ENCODE measurements around the gene EYS. TPM values are rescaled to one million over a fixed set of nuclear protein-coding genes. Genes with fewer than 3 reads are reported as not detected.

EYS gene
- total and polyA plus RNA-seq, 2 experiments from 2014 or later, result under 0.01 to 0.15 TPM

DNA sequence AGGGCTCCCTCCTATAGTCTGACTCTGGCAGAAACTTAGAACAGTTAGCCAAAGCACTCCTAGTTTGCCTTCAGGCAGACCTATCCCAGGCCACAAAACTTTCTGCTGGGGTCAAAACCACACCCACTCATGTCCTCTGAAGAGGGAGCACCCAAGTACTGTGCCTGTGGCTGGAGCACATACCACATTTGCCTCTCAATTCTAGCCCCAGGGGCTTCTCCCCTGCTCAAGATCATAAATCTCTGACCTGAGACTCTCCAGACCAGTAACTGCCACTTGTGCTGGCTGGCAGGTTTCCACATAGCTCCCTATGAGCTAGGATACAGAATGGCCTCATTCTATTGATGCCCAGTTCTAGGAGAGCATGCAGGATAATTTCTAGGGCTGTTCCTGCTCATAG is 781.0 kb downstream of the EYS start:
- no peak for DNase-seq (ENCODE audit: low read depth in 1 of 2, low spot score in 1 of 2)
- H3K4me3 ChIP-seq, result no peak overlapping the region
- H3K9me3 ChIP-seq (ENCODE audit: low read depth), result no peaks in the 10 kb centered on the region
- H3K27me3 ChIP-seq, result no peaks in the 10 kb centered on the region
- no peak overlapping the region for H3K27ac ChIP-seq
- TF ChIP-seq, protein P1, sequence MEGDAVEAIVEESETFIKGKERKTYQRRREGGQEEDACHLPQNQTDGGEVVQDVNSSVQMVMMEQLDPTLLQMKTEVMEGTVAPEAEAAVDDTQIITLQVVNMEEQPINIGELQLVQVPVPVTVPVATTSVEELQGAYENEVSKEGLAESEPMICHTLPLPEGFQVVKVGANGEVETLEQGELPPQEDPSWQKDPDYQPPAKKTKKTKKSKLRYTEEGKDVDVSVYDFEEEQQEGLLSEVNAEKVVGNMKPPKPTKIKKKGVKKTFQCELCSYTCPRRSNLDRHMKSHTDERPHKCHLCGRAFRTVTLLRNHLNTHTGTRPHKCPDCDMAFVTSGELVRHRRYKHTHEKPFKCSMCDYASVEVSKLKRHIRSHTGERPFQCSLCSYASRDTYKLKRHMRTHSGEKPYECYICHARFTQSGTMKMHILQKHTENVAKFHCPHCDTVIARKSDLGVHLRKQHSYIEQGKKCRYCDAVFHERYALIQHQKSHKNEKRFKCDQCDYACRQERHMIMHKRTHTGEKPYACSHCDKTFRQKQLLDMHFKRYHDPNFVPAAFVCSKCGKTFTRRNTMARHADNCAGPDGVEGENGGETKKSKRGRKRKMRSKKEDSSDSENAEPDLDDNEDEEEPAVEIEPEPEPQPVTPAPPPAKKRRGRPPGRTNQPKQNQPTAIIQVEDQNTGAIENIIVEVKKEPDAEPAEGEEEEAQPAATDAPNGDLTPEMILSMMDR (IDR thresholded peaks at IDR 0.05; ENCODE audit: low read depth, low read length), result no peak
- no peaks in the 10 kb centered on the region for H3K36me3 ChIP-seq
- no peaks in the 10 kb centered on the region for H3K4me1 ChIP-seq (ENCODE audit: low read depth)

DNA sequence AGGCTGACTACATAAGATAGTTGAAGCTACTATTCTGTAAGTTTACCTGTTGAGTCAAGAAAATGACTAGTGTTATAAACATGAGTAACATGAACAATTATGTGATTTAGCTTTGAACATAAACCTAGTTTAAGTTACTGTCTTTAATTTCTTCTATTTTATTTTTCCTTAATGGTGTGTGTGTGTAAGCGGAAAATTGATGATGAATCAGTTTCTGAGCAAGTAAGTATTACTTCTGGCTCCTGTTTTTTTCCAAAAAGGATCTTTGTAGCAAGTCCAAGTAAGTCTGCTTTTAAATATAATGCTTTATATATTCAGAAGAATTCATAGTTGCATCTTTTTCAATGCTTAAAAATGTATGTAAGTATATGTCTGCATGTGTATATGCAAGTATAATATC is 786.8 kb downstream of the EYS start:
- no peaks in the 10 kb centered on the region for H3K27me3 ChIP-seq
- no peak for DNase-seq (ENCODE audit: low read depth in 1 of 2, low spot score in 1 of 2)
- no peak overlapping the region for H3K4me3 ChIP-seq
- TF ChIP-seq, protein P1 (IDR thresholded peaks at IDR 0.05; ENCODE audit: low read depth, low read length), result no peak
- no peaks in the 10 kb centered on the region for H3K9me3 ChIP-seq (ENCODE audit: low read depth)
- H3K27ac ChIP-seq, result no peak overlapping the region
- no peaks in the 10 kb centered on the region for H3K36me3 ChIP-seq
- no peaks in the 10 kb centered on the region for H3K4me1 ChIP-seq (ENCODE audit: low read depth)

DNA sequence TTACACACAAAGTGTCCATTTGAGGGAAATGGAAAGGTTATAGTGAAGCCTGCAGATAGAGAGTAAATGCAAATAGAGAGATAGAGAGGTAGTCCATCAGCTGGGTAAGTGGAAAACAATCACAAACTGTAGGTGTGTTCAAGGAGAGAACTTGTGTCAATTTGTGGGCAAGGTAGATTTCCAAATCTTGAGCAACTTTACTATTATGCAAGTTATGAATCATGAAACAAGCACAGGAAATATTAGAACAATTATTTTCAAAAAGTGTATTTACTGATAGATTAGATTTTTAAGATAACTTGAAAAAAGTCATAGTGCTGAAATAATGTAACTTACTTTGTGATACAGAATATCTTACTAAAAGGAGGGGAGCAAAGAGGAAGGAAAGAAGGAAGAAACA is 792.9 kb downstream of the EYS start:
- no peaks in the 10 kb centered on the region for H3K9me3 ChIP-seq (ENCODE audit: low read depth)
- no peaks in the 10 kb centered on the region for H3K4me1 ChIP-seq (ENCODE audit: low read depth)
- TF ChIP-seq, protein P1 (IDR thresholded peaks at IDR 0.05; ENCODE audit: low read depth, low read length), result no peak
- no peak overlapping the region for H3K4me3 ChIP-seq
- no peak overlapping the region for H3K27ac ChIP-seq
- no peaks in the 10 kb centered on the region for H3K27me3 ChIP-seq
- no peaks in the 10 kb centered on the region for H3K36me3 ChIP-seq
- no peak for DNase-seq (ENCODE audit: low read depth in 1 of 2, low spot score in 1 of 2)

DNA sequence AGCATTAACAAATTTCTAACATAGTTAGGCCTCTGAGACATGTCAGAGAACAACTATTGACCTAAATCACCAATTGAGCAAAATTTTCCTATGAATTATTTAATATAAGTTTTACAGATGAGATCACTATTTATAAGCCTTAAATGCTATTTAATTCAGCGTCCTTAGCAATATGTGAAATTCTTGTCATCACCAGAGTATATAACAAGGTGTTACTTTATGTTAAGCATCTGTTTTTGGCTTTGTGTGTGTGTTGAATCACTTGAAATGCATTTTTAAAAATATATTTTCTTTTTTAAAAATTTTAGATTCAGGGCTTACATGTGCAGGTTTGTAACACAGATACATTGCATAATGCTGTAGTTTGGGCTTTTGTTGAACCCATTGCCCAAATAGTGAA is 794.1 kb downstream of the EYS start:
- TF ChIP-seq, protein P1 (IDR thresholded peaks at IDR 0.05; ENCODE audit: low read depth, low read length), result no peak
- H3K4me1 ChIP-seq (ENCODE audit: low read depth), result no peaks in the 10 kb centered on the region
- H3K9me3 ChIP-seq (ENCODE audit: low read depth), result no peaks in the 10 kb centered on the region
- H3K27ac ChIP-seq, result no peak overlapping the region
- no peak overlapping the region for H3K4me3 ChIP-seq
- H3K36me3 ChIP-seq, result no peaks in the 10 kb centered on the region
- no peaks in the 10 kb centered on the region for H3K27me3 ChIP-seq
- no peak for DNase-seq (ENCODE audit: low read depth in 1 of 2, low spot score in 1 of 2)

DNA sequence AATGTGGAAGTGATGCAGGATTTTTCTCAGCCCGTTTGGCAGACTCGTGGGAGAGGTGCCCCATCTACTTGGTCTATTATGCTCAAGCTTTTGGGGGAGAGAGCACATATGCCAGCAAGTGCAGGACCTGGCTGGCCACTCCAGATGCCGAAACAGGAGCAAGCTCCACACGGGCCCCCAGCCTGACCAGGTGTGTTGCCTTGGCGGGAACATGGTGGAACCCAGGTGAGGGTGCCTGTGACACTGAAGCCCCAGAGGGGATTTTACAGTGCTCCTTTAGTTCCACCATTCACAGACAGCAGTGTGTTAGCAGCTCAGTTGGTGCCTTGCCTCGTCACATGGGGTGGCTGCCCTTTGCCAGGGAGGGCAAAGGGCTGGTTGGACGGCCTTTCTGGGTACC is 798.9 kb downstream of the EYS start:
- Histone ChIP-seq H3K9me3 (ENCODE audit: low read depth) (no peaks in the 10 kb centered on the region), H3K4me1 (ENCODE audit: low read depth) (no peaks in the 10 kb centered on the region), H3K4me3 (no peak overlapping the region), H3K36me3 (no peaks in the 10 kb centered on the region), H3K27me3 (no peaks in the 10 kb centered on the region), H3K27ac (no peak overlapping the region)
- TF ChIP-seq, protein P1 (IDR thresholded peaks at IDR 0.05; ENCODE audit: low read depth, low read length), result no peak
- no peak for DNase-seq (ENCODE audit: low read depth in 1 of 2, low spot score in 1 of 2)

DNA sequence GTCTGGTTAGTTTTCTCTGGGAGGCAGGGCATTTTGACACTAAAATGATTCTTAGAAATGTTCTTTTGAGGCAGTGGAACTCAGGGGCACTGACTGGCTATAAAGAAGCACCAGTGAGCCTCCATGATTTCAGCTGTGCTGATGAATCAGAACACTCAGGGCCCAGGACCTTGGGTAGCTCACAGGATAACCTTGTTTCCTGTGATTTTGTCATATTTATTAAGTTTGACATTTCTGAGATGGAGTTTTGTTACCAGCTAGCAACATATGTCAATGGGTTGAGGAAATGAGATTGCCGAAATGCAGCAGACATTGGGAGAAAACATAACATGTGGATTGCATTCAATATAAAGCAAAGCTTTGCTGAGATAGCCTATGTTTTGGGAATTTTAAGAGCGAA is 802.4 kb downstream of the EYS start:
- H3K4me1 ChIP-seq (ENCODE audit: low read depth), result no peaks in the 10 kb centered on the region
- DNase-seq (ENCODE audit: low read depth in 1 of 2, low spot score in 1 of 2), result no peak
- TF ChIP-seq, protein P1 (IDR thresholded peaks at IDR 0.05; ENCODE audit: low read depth, low read length), result no peak
- H3K27ac ChIP-seq, result no peak overlapping the region
- H3K4me3 ChIP-seq, result no peak overlapping the region
- H3K9me3 ChIP-seq (ENCODE audit: low read depth), result no peaks in the 10 kb centered on the region
- H3K27me3 ChIP-seq, result no peaks in the 10 kb centered on the region
- H3K36me3 ChIP-seq, result no peaks in the 10 kb centered on the region

Measured in cardiac muscle cell (in vitro differentiated cells and primary cell).